ENCODE measurements around the gene CLEC2D.
"Not testable (repeated sequence)": the region's sequence is repeated elsewhere in the genome, so short reads cannot be mapped to it uniquely, and the experiment has no call there.

CLEC2D gene

GRCh38 chr12:9729082-9729481 is 59.6 kb downstream of the CLEC2D start:
- no peak for DNase-seq (ENCODE audit: low read depth)

DNA sequence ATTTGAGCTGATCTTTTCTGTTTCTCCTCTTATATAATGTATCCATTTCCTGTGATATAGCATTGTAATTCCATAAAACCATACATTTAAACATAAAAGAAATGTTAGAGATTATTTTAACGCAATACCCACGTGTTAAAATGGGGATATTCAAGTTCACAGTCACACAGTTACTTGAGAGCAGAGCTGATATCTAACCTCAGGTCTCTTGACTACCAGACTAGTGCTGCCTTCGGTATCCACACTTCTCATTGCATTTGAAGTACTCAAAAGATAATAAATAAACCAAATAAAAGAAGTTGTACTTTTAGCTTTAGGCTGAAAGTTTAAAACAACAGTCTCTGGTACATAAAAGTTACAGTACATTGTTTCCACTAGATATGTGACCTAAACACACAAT is 60.5 kb downstream of the CLEC2D start:
- DNase-seq (ENCODE audit: low read depth), result no peak

DNA sequence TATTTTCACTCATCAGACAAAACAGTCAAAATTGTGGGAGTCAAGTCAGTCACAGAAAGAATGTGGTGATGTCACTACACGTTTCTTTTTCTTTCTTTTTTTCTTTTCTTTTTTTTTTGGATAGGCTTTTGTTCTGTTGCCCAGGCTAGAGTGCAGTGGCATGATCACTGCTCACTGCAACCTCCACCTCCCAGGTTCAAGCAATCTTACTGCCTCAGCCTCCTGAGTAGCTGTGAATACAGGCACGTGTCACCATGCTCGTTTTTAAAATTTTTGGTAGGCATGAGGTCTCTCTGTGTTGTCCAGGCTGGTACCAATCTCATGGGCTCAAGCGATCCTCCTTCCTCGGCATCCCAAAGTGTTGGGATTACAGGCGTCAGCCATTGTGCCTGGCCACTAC is 61.1 kb downstream of the CLEC2D start:
- no peak for DNase-seq (ENCODE audit: low read depth)

DNA sequence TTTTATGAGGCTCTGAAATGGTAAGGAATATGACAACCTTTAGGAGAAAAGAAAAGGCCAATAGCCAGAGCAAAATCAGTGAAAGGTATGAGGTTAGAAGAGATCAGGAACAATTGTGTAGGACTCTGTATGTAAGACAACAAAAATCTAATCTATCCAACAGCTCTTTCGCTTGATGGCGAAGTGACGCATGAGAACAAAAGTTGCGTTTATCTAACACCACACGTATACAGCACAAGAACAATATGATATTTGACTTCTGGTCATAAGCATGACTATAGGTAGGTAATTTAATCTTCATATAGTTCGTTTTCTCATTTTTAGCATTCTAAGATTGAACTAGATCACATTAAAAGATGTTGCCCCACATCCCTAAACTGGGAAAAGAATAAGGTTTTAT is 61.9 kb downstream of the CLEC2D start:
- no peak for DNase-seq (ENCODE audit: low read depth)

GRCh38 chr12:9731797-9732196 is 62.3 kb downstream of the CLEC2D start:
- DNase-seq (ENCODE audit: low read depth), result no peak

GRCh38 chr12:9732921-9733461 is 63.5 kb downstream of the CLEC2D start, which contains the start of gene CLECL1:
Gene CLECL1, minus strand, starts transcription at chr12:9733097.
- no peak for DNase-seq (ENCODE audit: low read depth)

DNA sequence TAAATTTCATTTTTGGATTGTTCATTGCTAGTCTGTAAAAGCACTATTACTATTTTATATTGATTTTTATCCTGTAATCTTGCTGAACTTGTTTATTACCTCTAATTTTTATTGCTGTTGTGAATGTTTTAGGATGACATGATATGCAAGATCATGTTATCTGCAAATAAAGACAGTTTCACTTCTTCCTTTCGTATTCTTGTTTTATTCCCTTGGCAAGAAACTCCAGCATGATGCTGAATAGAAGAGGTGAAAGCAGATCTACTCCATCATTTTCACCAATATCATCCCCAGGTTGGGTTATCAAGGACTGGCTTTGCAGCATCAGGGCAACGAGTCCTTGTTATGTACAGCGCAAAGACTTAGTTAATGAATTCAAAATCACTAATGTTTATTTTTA is 66.1 kb downstream of the CLEC2D start:
- no peak for DNase-seq (ENCODE audit: low read depth)

DNA sequence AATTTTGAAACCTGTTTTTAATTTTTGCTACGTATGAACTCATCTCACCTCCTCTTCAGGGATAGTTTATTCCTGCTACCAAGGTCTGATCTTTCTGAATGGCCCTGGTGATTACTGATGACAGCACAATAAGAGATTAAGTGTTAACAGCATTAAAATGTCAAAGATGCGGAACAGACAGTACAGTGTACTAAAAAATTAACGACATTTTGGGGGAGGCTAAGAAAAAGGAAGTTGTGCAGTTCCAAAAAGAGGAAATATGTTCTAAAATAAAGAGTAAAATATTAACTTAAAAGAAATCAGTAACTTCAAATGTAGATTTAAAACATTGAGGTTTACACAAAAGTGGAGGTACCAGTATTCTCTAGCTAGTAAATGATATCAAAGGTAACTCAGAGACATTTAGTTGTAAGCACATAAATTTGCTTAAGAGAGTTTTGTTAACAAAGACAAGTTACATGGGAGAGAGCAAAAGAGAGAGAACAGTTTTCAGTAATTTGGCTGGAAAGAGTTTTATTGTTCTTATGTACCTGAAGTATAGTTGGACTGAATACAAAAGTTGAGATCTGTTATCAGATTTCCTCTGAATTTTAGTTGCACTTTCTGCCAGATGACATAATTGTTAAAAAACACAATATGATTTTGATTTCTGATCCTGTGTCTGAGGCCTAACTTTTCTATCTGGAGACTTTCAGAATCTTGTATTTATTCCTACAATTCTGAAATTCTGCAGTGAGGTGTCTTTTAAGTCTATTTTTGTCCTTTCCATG is 67.6 kb downstream of the CLEC2D start:
- DNase-seq (ENCODE audit: low read depth), result no peak

DNA sequence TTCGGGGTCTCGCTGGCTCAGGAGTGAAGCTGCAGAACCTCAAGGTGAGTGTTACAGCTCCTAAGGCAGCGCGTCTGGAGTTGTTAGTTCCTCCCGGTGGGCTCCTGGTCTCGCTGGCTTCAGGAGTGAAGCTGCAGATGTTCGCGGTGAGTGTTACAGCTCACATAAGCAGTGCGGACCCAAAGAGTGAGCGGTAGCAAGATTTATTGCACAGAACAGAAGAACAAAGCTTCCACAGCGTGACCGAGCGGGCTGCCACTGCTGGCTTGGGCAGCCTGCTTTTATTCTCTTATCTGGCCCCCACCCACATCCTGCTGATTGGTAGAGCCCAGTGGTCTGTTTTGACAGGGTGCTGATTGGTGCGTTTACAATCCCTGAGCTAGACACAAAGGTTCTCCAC is 69.4 kb downstream of the CLEC2D start:
- DNase-seq (ENCODE audit: low read depth), result not testable (repeated sequence)

GRCh38 chr12:9739404-9740105 is 70.0 kb downstream of the CLEC2D start:
- not testable (repeated sequence) for DNase-seq (ENCODE audit: low read depth)

DNA sequence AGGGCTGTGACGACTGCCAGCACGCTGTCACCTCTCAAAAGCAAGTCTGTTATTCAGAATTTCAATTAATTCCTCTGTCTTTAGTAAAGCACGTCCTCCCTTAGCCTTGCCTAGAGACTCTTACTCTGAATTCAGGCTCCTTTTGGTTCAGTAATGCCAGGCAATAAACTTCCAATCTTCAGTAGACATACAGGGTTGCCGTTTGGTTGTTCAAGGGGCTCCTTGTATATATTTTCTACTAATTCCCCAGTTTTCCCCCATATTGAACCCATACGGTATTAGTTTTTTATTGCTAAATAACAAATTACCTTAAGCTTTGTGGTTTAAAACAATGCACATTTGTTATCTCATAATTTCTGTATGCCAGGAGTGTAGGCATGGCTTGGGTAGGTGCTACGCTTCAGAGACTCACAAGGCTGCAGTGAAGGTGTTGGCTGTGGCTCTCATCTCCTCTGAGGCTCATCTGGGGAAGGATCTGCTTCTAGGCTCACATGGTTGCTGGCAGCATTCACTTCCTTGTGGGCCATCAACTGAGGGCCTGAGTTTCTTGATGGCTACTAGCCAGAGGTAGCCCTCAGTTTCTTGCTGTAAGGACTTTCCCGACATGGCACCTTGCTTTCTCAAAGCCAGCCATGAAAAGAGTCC is 70.7 kb downstream of the CLEC2D start:
- DNase-seq (ENCODE audit: low read depth), result no peak

- no peak for DNase-seq (ENCODE audit: low read depth)
These were observed 72.2 kb downstream of the CLEC2D start for GRCh38 chr12:9741726-9742125.

GRCh38 chr12:9742661-9743060 is 73.1 kb downstream of the CLEC2D start:
- DNase-seq (ENCODE audit: low read depth), result no peak

DNA sequence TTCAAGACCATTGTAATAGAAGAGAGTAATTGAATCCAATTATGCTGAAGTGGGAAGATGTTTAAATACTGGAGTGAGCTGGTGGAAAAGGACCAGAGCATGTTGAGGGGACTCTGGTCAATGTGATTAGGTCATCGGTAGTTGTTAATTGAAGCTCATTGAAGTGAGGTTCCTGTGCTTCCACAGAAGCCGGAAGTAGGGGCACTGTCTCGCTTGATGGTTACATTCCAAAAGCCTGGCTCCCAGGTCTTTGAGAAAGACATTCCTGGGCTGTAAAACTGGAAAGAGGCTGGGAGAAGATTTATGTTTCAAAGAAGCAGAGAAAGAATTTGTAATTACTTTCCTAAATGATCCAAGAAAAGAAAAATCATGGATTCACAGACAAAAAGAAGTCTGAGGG is 75.7 kb downstream of the CLEC2D start:
- DNase-seq (ENCODE audit: low read depth), result no peak

Measured in GM04503 (cell line).